Hepatocyte (in vitro differentiated cells): ENCODE data around the gene FAM221B. TPM values are rescaled to one million over a fixed set of nuclear protein-coding genes. Genes with fewer than 3 reads are reported as not detected.

Experiments used
- DNase-seq: peaks from one replicate; pipeline ENCODE4 v3.0.0-alpha.2; 2016; ENCODE audit warnings: low spot score
- H2AFZ ChIP-seq: fragments of 200-600 bp; sonication (generic); 2 replicates; pipeline ENCODE4 v1.6.0; 2016; ENCODE audit warnings: antibody characterized with exemption, mild to moderate bottlenecking
- H3K27ac ChIP-seq: fragments of 200-600 bp; sonication (generic); 2 replicates; pipeline ENCODE4 v1.5.1; 2016; ENCODE audit warnings: mild to moderate bottlenecking
- H3K27me3 ChIP-seq: fragments of 200-600 bp; sonication (generic); 2 replicates; pipeline ENCODE4 v1.6.1; 2016
- H3K36me3 ChIP-seq: fragments of 200-600 bp; sonication (generic); replicated peaks from 2 replicates; pipeline ENCODE4 v1.5.1; 2016; ENCODE audit warnings: low read depth; ENCODE audit not compliant: insufficient read depth
- H3K4me1 ChIP-seq: fragments of 200-600 bp; sonication (generic); 2 replicates; pipeline ENCODE4 v1.5.1; 2016; ENCODE audit warnings: mild to moderate bottlenecking, moderate library complexity; ENCODE audit not compliant: insufficient read depth
- H3K4me2 ChIP-seq: fragments of 200-600 bp; sonication (generic); 2 replicates; pipeline ENCODE4 v1.6.0; 2016
- H3K4me3 ChIP-seq: fragments of 200-600 bp; sonication (generic); 2 replicates; pipeline ENCODE4 v1.5.1; 2016; ENCODE audit warnings: mild to moderate bottlenecking
- H3K79me2 ChIP-seq: fragments of 200-600 bp; sonication (generic); 2 replicates; pipeline ENCODE4 v1.6.0; 2017; ENCODE audit warnings: mild to moderate bottlenecking
- H3K9me2 ChIP-seq: fragments of 200-600 bp; sonication (generic); replicated peaks from 2 replicates; pipeline ENCODE4 v1.6.0; 2017; ENCODE audit warnings: mild to moderate bottlenecking; ENCODE audit not compliant: insufficient read depth
- H3K9me3 ChIP-seq: fragments of 200-600 bp; sonication (generic); 2 replicates; pipeline ENCODE4 v1.5.1; 2016; ENCODE audit warnings: low read depth, mild to moderate bottlenecking
- H4K20me1 ChIP-seq: fragments of 200-600 bp; sonication (generic); 2 replicates; pipeline ENCODE4 v1.6.0; 2016; ENCODE audit warnings: mild to moderate bottlenecking; ENCODE audit not compliant: insufficient read depth, poor library complexity, severe bottlenecking
- CTCF ChIP-seq: fragments of 200-600 bp; sonication (generic); IDR thresholded peaks from 2 replicates; pipeline ENCODE4 v1.5.1; 2016; ENCODE audit warnings: antibody characterized with exemption, mild to moderate bottlenecking; ENCODE audit not compliant: poor library complexity
- EZH2 ChIP-seq: fragments of 200-600 bp; sonication (generic); IDR thresholded peaks from 2 replicates; pipeline ENCODE4 v1.6.1; 2016; ENCODE audit warnings: antibody characterized with exemption, mild to moderate bottlenecking, borderline replicate concordance
- EZH2phosphoT487 ChIP-seq: fragments of 200-600 bp; sonication (generic); IDR thresholded peaks from one replicate; pipeline ENCODE4 v1.6.1; 2018; ENCODE audit warnings: antibody characterized with exemption, mild to moderate bottlenecking, low read depth, moderate library complexity; ENCODE audit not compliant: unreplicated experiment, severe bottlenecking
- WGBS: methylation state at CpG from one replicate; pipeline ENCODE4 v1.1.6; 2016; ENCODE audit warnings: low lambda C conversion rate; ENCODE audit errors: missing lambda C conversion rate; 5-methylcytosine and 5-hydroxymethylcytosine counted together
- polyA plus RNA-seq: library from polyadenylated mRNA; unstranded; fragments of >200 nt; fragmentation: Nextera tagmentation; extraction: Ambion mirVana; gene quantifications from 2 replicates; pipeline ENCODE4 v1.2.1, GENCODE V29; 2016
- total RNA-seq: library from RNA; depleted of rRNA; stranded (reverse); fragments of >200 nt; gene quantifications from 2 replicates; pipeline ENCODE4 v1.2.3, GENCODE V29; 2014

FAM221B gene
- total and polyA plus RNA-seq, 2 experiments from 2014 or later = not detected

GRCh38 chr9:35813434-35814105, 15.0 kb downstream of the FAM221B start:
- 82% methylated on average over 10 of the region's 10 CpGs for WGBS
- Histone ChIP-seq H3K4me2 (peak overlapping the region; percentile 77), H3K27ac (peak overlapping the region; percentile 91), H3K4me1 (peaks cover 10% of the 10 kb centered on the region), H3K36me3 (no peaks in the 10 kb centered on the region), H2AFZ (no peak overlapping the region), H3K9me3 (no peaks in the 10 kb centered on the region), H4K20me1 (no peaks in the 10 kb centered on the region), H3K27me3 (no peaks in the 10 kb centered on the region), H3K9me2 (no peaks in the 10 kb centered on the region), H3K4me3 (no peak overlapping the region), H3K79me2 (peaks cover 2% of the 10 kb centered on the region)
- TF ChIP-seq EZH2 (no peak), CTCF (peak; percentile 27), EZH2phosphoT487 (no peak)
- peak; percentile 56 for DNase-seq

- TF ChIP-seq EZH2phosphoT487 (no peak), EZH2 (no peak), CTCF (no peak)
- Histone ChIP-seq H3K4me2 (peak within 1 kb of the TSS; percentile 78), H3K79me2 (peaks cover 2% of the 10 kb centered on the region), H3K27ac (peak within 1 kb of the TSS; percentile 60), H3K27me3 (no peaks in the 10 kb centered on the region), H3K9me3 (no peaks in the 10 kb centered on the region), H3K4me1 (peaks cover 10% of the 10 kb centered on the region), H4K20me1 (no peaks in the 10 kb centered on the region), H3K36me3 (no peaks in the 10 kb centered on the region), H3K9me2 (no peaks in the 10 kb centered on the region), H3K4me3 (peak within 1 kb of the TSS; percentile 12), H2AFZ (peak within 1 kb of the TSS; percentile 74)
- peak; percentile 96 for DNase-seq
- WGBS = 3% methylated on average over 28 of the region's 28 CpGs
Measured at GRCh38 chr9:35812025-35812602, 16.4 kb downstream of the FAM221B start, which contains the start of gene SPAG8. SPAG8 (minus strand) TSS chr9:35812262; CDS start chr9:35812147, 115 bp downstream.

GRCh38 chr9:35811381-35812024, 17.0 kb downstream of the FAM221B start:
- Histone ChIP-seq H2AFZ (no peak overlapping the region), H3K27ac (no peak overlapping the region), H3K4me1 (peaks cover 10% of the 10 kb centered on the region), H3K4me2 (peak overlapping the region; percentile 78), H3K4me3 (peak overlapping the region; percentile 5), H3K36me3 (no peaks in the 10 kb centered on the region), H3K9me3 (no peaks in the 10 kb centered on the region), H3K27me3 (no peaks in the 10 kb centered on the region), H3K79me2 (peaks cover 2% of the 10 kb centered on the region), H4K20me1 (no peaks in the 10 kb centered on the region), H3K9me2 (no peaks in the 10 kb centered on the region)
- no peak for DNase-seq
- TF ChIP-seq EZH2phosphoT487 = no peak
- TF ChIP-seq CTCF = no peak
- TF ChIP-seq EZH2 = no peak
- 44% methylated on average over 12 of the region's 12 CpGs for WGBS
